ENCODE measurements around the gene ZNF772. TPM values are rescaled to one million over a fixed set of nuclear protein-coding genes. Genes with fewer than 3 reads are reported as not detected.

Gene ZNF772
- total and polyA plus RNA-seq, 4 donors, result 0.98 to 28.1 (median 5.4) TPM

DNA sequence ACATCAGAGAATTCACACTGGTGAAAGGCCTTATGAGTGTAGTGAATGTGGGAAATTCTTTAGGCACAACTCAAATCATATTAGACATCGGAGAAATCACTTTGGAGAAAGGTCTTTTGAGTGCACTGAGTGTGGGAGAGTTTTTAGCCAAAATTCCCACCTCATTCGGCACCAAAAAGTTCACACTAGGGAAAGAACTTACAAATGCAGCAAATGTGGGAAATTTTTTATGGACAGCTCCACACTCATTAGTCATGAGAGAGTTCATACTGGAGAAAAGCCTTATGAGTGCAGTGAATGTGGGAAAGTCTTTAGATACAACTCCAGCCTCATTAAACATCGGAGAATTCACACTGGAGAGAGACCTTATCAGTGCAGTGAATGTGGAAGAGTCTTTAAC is 56.3 kb downstream of the ZNF772 start:
- TF ChIP-seq, protein P1, sequence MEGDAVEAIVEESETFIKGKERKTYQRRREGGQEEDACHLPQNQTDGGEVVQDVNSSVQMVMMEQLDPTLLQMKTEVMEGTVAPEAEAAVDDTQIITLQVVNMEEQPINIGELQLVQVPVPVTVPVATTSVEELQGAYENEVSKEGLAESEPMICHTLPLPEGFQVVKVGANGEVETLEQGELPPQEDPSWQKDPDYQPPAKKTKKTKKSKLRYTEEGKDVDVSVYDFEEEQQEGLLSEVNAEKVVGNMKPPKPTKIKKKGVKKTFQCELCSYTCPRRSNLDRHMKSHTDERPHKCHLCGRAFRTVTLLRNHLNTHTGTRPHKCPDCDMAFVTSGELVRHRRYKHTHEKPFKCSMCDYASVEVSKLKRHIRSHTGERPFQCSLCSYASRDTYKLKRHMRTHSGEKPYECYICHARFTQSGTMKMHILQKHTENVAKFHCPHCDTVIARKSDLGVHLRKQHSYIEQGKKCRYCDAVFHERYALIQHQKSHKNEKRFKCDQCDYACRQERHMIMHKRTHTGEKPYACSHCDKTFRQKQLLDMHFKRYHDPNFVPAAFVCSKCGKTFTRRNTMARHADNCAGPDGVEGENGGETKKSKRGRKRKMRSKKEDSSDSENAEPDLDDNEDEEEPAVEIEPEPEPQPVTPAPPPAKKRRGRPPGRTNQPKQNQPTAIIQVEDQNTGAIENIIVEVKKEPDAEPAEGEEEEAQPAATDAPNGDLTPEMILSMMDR (IDR thresholded peaks at IDR 0.05; ENCODE audit: control extremely low read depth, extremely low read depth), result no peak
- Histone ChIP-seq H3K9me3 (ENCODE audit: control insufficient read depth in 4 of 4, insufficient read depth in 3 of 4, low read length in 3 of 4) (peaks cover 0 to 41% (median 7%) of the 10 kb centered on the region in 4 donors), H3K4me3 (no peak overlapping the region), H3K27ac (ENCODE audit: low read depth in 1 of 2, low read length in 1 of 2) (no peak overlapping the region), H3K27me3 (ENCODE audit: control insufficient read depth in 3 of 3, insufficient read depth in 3 of 3, low read length in 2 of 3) (no peaks in the 10 kb centered on the region), H3K4me1 (ENCODE audit: control insufficient read depth in 5 of 5, insufficient read depth in 5 of 5, low read length in 5 of 5) (no peaks in the 10 kb centered on the region), H3K36me3 (ENCODE audit: control insufficient read depth in 4 of 4, insufficient read depth in 4 of 4, low read length in 4 of 4) (peaks cover 30 to 45% (median 35%) of the 10 kb centered on the region in 4 donors), H3K9ac (ENCODE audit: insufficient read depth in 1 of 2, low read length in 2 of 2) (no peak overlapping the region)
- ATAC-seq (ENCODE audit: insufficient read depth, low FRiP score) (no peak), DNase-seq (no peak)
- 94 to 96% methylated on average over 3 of the region's 3 CpGs for WGBS, 2 donors

DNA sequence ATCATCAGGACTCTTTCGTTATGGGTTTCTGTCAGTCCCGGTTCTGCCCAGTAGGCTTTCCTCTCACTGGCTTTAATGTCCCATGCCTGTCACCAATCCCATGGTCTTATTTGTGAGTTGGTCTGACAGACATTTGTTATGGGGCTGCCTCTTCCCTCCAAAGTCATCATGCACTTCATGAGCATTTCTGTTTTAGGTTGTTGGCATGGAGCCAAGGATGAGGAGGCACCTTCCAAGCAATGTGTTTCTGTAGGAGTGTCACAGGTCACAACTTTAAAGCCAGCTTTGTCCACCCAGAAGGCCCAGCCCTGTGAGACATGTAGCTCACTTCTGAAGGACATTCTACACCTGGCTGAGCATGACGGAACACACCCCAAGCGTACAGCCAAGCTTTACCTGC is 57.9 kb downstream of the ZNF772 start:
- TF ChIP-seq, protein P1 (IDR thresholded peaks at IDR 0.05; ENCODE audit: control extremely low read depth, extremely low read depth), result no peak
- H3K27me3 ChIP-seq (ENCODE audit: control insufficient read depth in 3 of 3, insufficient read depth in 3 of 3, low read length in 2 of 3), result no peaks in the 10 kb centered on the region
- DNase-seq, result no peak
- no peak for ATAC-seq (ENCODE audit: insufficient read depth, low FRiP score)
- H3K36me3 ChIP-seq (ENCODE audit: control insufficient read depth in 4 of 4, insufficient read depth in 4 of 4, low read length in 4 of 4), result peaks cover 33 to 45% (median 39%) of the 10 kb centered on the region in 4 donors
- H3K9ac ChIP-seq (ENCODE audit: insufficient read depth in 1 of 2, low read length in 2 of 2), result no peak overlapping the region
- no peaks in the 10 kb centered on the region for H3K4me1 ChIP-seq (ENCODE audit: control insufficient read depth in 5 of 5, insufficient read depth in 5 of 5, low read length in 5 of 5)
- peaks cover 0 to 53% (median 7%) of the 10 kb centered on the region in 4 donors for H3K9me3 ChIP-seq (ENCODE audit: control insufficient read depth in 4 of 4, insufficient read depth in 3 of 4, low read length in 3 of 4)
- H3K4me3 ChIP-seq, result no peak overlapping the region
- H3K27ac ChIP-seq (ENCODE audit: low read depth in 1 of 2, low read length in 1 of 2), result no peak overlapping the region
- 95 to 97% methylated on average over 4 of the region's 4 CpGs for WGBS, 2 donors

Small RNA genes lying within 50 kb of the gene (small RNA-seq; reads per million reads assigned to genes)
- not detected for gene VN1R107P (ENCODE audit: low replicate concordance)

Other genes starting within 250 kb of the ZNF772 start
- 1 to 10 TPM in 1 of 2 donors, under 1 TPM in 1; 0.80 to 1.2 TPM for gene AURKC, start 246.5 kb downstream of the ZNF772 start, total RNA-seq
- gene AURKC, start 246.5 kb downstream of the ZNF772 start, polyA plus RNA-seq, result under 1 TPM; 0.50 to 0.85 TPM
- 10 to 100 TPM; 13.8 to 29.0 TPM for gene ZNF805, start 236.9 kb downstream of the ZNF772 start, total RNA-seq
- 1 to 10 TPM in 1 of 2 donors, under 1 TPM in 1; 0.65 to 1.8 TPM for gene ZNF805, start 236.9 kb downstream of the ZNF772 start, polyA plus RNA-seq
- gene ZNF460, start 197.1 kb downstream of the ZNF772 start, total RNA-seq, result 100 to 1,000 TPM in 1 of 2 donors, 10 to 100 TPM in 1; 54.1 to 113 TPM
- gene ZNF460, start 197.1 kb downstream of the ZNF772 start, polyA plus RNA-seq, result 1 to 10 TPM; 1.2 to 4.0 TPM
- gene ZNF543, start 157.1 kb downstream of the ZNF772 start, total RNA-seq, result 10 to 100 TPM in 1 of 2 donors, 1 to 10 TPM in 1; 5.2 to 15.4 TPM
- 1 to 10 TPM; 1.3 to 1.4 TPM for gene ZNF543, start 157.1 kb downstream of the ZNF772 start, polyA plus RNA-seq
- gene ZNF304, start 126.3 kb downstream of the ZNF772 start, total RNA-seq, result 10 to 100 TPM in 1 of 2 donors, 1 to 10 TPM in 1; 7.9 to 13.5 TPM
- 1 to 10 TPM; 2.6 to 3.8 TPM for gene ZNF304, start 126.3 kb downstream of the ZNF772 start, polyA plus RNA-seq
- 10 to 100 TPM in 1 of 2 donors, 1 to 10 TPM in 1; 6.2 to 15.1 TPM for gene TRAPPC2B, start 114.0 kb downstream of the ZNF772 start, total RNA-seq
- gene TRAPPC2B, start 114.0 kb downstream of the ZNF772 start, polyA plus RNA-seq, result 10 to 100 TPM; 15.3 to 25.4 TPM
- 1 to 10 TPM; 2.8 to 4.2 TPM for gene ZNF547, start 114.0 kb downstream of the ZNF772 start, total RNA-seq
- 1 to 10 TPM; 1.4 to 1.6 TPM for gene ZNF547, start 114.0 kb downstream of the ZNF772 start, polyA plus RNA-seq
- 10 to 100 TPM; 14.9 to 35.7 TPM for gene ZNF548, start 87.7 kb downstream of the ZNF772 start, total RNA-seq
- 1 to 10 TPM; 5.6 to 6.8 TPM for gene ZNF548, start 87.7 kb downstream of the ZNF772 start, polyA plus RNA-seq
- 10 to 100 TPM; 13.4 to 18.3 TPM for gene ZNF17, start 66.4 kb downstream of the ZNF772 start, total RNA-seq
- gene ZNF17, start 66.4 kb downstream of the ZNF772 start, polyA plus RNA-seq, result 1 to 10 TPM; 2.1 to 4.0 TPM
- 10 to 100 TPM; 10.6 to 14.6 TPM for gene ZNF749, start 42.2 kb downstream of the ZNF772 start, total RNA-seq
- 1 to 10 TPM; 4.0 to 8.8 TPM for gene ZNF749, start 42.2 kb downstream of the ZNF772 start, polyA plus RNA-seq
- 1 to 10 TPM in 1 of 2 donors, under 1 TPM in 1; 0.58 to 3.1 TPM for gene VN1R1, start 20.4 kb downstream of the ZNF772 start, total RNA-seq
- gene VN1R1, start 20.4 kb downstream of the ZNF772 start, polyA plus RNA-seq, result under 1 TPM; 0.15 to 0.28 TPM
- 10 to 100 TPM; 10.1 to 12.5 TPM for gene ZNF419, start 10.2 kb upstream of the ZNF772 start, total RNA-seq
- gene ZNF419, start 10.2 kb upstream of the ZNF772 start, polyA plus RNA-seq, result 1 to 10 TPM; 4.3 to 5.2 TPM
- 10 to 100 TPM in 1 of 2 donors, 1 to 10 TPM in 1; 6.3 to 17.0 TPM for gene ZNF773, start 22.4 kb upstream of the ZNF772 start, total RNA-seq
- gene ZNF773, start 22.4 kb upstream of the ZNF772 start, polyA plus RNA-seq, result 1 to 10 TPM; 2.5 to 4.3 TPM
- gene ZNF549, start 49.8 kb upstream of the ZNF772 start, total RNA-seq, result 10 to 100 TPM in 1 of 2 donors, 1 to 10 TPM in 1; 4.8 to 14.8 TPM
- 1 to 10 TPM; 1.7 to 2.4 TPM for gene ZNF549, start 49.8 kb upstream of the ZNF772 start, polyA plus RNA-seq
- gene ZNF550, start 82.3 kb upstream of the ZNF772 start, total RNA-seq, result 10 to 100 TPM in 1 of 2 donors, 1 to 10 TPM in 1; 8.4 to 21.4 TPM
- 1 to 10 TPM; 2.0 to 3.0 TPM for gene ZNF550, start 82.3 kb upstream of the ZNF772 start, polyA plus RNA-seq
- 1 to 10 TPM; 4.2 to 4.6 TPM for gene ZNF416, start 101.3 kb upstream of the ZNF772 start, total RNA-seq
- gene ZNF416, start 101.3 kb upstream of the ZNF772 start, polyA plus RNA-seq, result 1 to 10 TPM; 1.7 to 2.2 TPM
- 10 to 100 TPM in 1 of 2 donors, 1 to 10 TPM in 1; 4.3 to 13.8 TPM for gene ZIK1, start 106.6 kb upstream of the ZNF772 start, total RNA-seq
- gene ZIK1, start 106.6 kb upstream of the ZNF772 start, polyA plus RNA-seq, result 1 to 10 TPM; 1.0 to 2.7 TPM
- gene ZNF530, start 122.3 kb upstream of the ZNF772 start, total RNA-seq, result 1 to 10 TPM; 4.0 to 4.7 TPM
- 1 to 10 TPM; 1.5 to 2.1 TPM for gene ZNF530, start 122.3 kb upstream of the ZNF772 start, polyA plus RNA-seq
- 10 to 100 TPM; 17.7 to 33.2 TPM for gene ZNF134, start 136.7 kb upstream of the ZNF772 start, total RNA-seq
- gene ZNF134, start 136.7 kb upstream of the ZNF772 start, polyA plus RNA-seq, result 1 to 10 TPM; 3.6 to 8.2 TPM
- 10 to 100 TPM; 10.7 to 36.9 TPM for gene ZNF211, start 155.6 kb upstream of the ZNF772 start, total RNA-seq
- 1 to 10 TPM; 6.5 to 7.1 TPM for gene ZNF211, start 155.6 kb upstream of the ZNF772 start, polyA plus RNA-seq
- gene ZSCAN4, start 191.4 kb upstream of the ZNF772 start, total RNA-seq, result under 1 TPM in 1 of 2 donors, not detected in 1; 0.21 TPM
- gene ZSCAN4, start 191.4 kb upstream of the ZNF772 start, polyA plus RNA-seq, result under 1 TPM; 0.07 to 0.14 TPM
- 10 to 100 TPM in 1 of 2 donors, 1 to 10 TPM in 1; 8.7 to 12.0 TPM for gene ZNF551, start 204.4 kb upstream of the ZNF772 start, total RNA-seq
- 1 to 10 TPM; 1.5 to 3.1 TPM for gene ZNF551, start 204.4 kb upstream of the ZNF772 start, polyA plus RNA-seq
- 10 to 100 TPM in 1 of 2 donors, 1 to 10 TPM in 1; 3.7 to 34.6 TPM for gene ZNF154, start 231.6 kb upstream of the ZNF772 start, total RNA-seq
- 1 to 10 TPM; 1.2 to 1.9 TPM for gene ZNF154, start 231.6 kb upstream of the ZNF772 start, polyA plus RNA-seq